GM18517 (cell line): ENCODE results near the gene LTC4S.

ENCODE experiments used
- ATAC-seq: cut with Tn5 transposase; IDR thresholded peaks from one replicate; pipeline ENCODE4 v1.9.1; 2021; ENCODE audit warnings: mild to moderate bottlenecking, moderate library complexity; ENCODE audit not compliant: unreplicated experiment

LTC4S gene

GRCh38 chr5:179840321-179840720 is 46.5 kb downstream of the LTC4S start:
- ATAC-seq: no peak

GRCh38 chr5:179840766-179841165 is 47.0 kb downstream of the LTC4S start:
- no peak for ATAC-seq

GRCh38 chr5:179841621-179842020 is 47.8 kb downstream of the LTC4S start:
- no peak for ATAC-seq
